NCI-H2029 treated with DMSO at 0.1 percent for 48 hours (cell line): ENCODE measurements around the gene HIVEP3.

ENCODE experiments used
- DNase-seq: peaks from one replicate; lab custom pipeline; 2025; lab: John Stamatoyannopoulos, UW

HIVEP3 gene

GRCh38 chr1:41650028-41650880, 268.5 kb downstream of the HIVEP3 start:
- peak; percentile 96 for DNase-seq

- DNase-seq, result no peak
Observed at GRCh38 chr1:41649396-41650027, 269.2 kb downstream of the HIVEP3 start.

GRCh38 chr1:41648844-41649243, 269.9 kb downstream of the HIVEP3 start:
- no peak for DNase-seq

GRCh38 chr1:41648230-41648629, 270.5 kb downstream of the HIVEP3 start:
- no peak for DNase-seq

- no peak for DNase-seq
Observed at GRCh38 chr1:41647221-41648135, 271.2 kb downstream of the HIVEP3 start.

- no peak for DNase-seq
Observed at GRCh38 chr1:41646186-41646585, 272.5 kb downstream of the HIVEP3 start.

- no peak for DNase-seq
Observed at GRCh38 chr1:41645062-41645461, 273.7 kb downstream of the HIVEP3 start.

- no peak for DNase-seq
Observed at GRCh38 chr1:41642922-41643821, 275.6 kb downstream of the HIVEP3 start.

- DNase-seq, result no peak
Observed at GRCh38 chr1:41641941-41642527, 276.7 kb downstream of the HIVEP3 start.

- no peak for DNase-seq
Observed at GRCh38 chr1:41641475-41641814, 277.3 kb downstream of the HIVEP3 start.

- DNase-seq, result no peak
Observed at GRCh38 chr1:41640756-41641474, 277.8 kb downstream of the HIVEP3 start.

GRCh38 chr1:41640141-41640751, 278.5 kb downstream of the HIVEP3 start:
- DNase-seq, result no peak

GRCh38 chr1:41639332-41639936, 279.3 kb downstream of the HIVEP3 start:
- no peak for DNase-seq

- DNase-seq, result no peak
Observed at GRCh38 chr1:41638086-41639024, 280.4 kb downstream of the HIVEP3 start.

- DNase-seq, result no peak
Observed at GRCh38 chr1:41637367-41637766, 281.4 kb downstream of the HIVEP3 start.

- DNase-seq, result no peak
Observed at GRCh38 chr1:41633764-41634163, 285.0 kb downstream of the HIVEP3 start.

- no peak for DNase-seq
Observed at GRCh38 chr1:41632781-41633575, 285.7 kb downstream of the HIVEP3 start.

GRCh38 chr1:41631971-41632370, 286.8 kb downstream of the HIVEP3 start:
- DNase-seq, result no peak
